Loucy (cell line): ENCODE results near the gene GTF2F1.

Source experiments
- EZH2phosphoT487 ChIP-seq: fragments of 200-600 bp; IDR thresholded peaks from 2 replicates; pipeline ENCODE4 v1.6.1; 2018; ENCODE audit warnings: antibody characterized with exemption, mild to moderate bottlenecking, moderate library complexity, borderline replicate concordance
- TF ChIP-seq, protein P1 (sequence below): fragments of 200-600 bp; sonication (generic); conservative IDR thresholded peaks from 2 replicates; pipeline ENCODE4 v1.5.1; 2014; ENCODE audit warnings: mild to moderate bottlenecking, antibody characterized with exemption, low read length

DNA sequence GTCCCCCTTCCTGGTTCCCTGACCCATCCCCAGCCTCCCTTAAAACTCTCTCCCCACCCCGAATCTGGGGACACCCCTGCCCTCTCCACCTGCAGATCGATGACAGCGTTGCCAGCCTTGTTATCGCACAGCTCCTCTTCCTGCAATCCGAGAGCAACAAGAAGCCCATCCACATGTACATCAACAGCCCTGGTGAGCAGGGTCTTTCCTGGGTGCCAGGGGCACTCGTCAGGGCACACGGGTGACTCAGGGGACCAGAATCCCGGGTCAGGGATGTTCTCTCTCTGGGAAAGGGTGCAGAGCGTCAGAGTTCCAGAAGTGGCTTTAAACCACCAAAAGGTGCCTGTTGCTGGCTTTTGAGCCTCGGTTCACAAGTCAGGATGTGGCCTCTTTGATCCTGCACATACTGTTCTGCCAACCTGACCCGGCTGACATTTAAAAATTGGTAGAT lies 30.6 kb downstream of the GTF2F1 start:
- TF ChIP-seq, protein P1, sequence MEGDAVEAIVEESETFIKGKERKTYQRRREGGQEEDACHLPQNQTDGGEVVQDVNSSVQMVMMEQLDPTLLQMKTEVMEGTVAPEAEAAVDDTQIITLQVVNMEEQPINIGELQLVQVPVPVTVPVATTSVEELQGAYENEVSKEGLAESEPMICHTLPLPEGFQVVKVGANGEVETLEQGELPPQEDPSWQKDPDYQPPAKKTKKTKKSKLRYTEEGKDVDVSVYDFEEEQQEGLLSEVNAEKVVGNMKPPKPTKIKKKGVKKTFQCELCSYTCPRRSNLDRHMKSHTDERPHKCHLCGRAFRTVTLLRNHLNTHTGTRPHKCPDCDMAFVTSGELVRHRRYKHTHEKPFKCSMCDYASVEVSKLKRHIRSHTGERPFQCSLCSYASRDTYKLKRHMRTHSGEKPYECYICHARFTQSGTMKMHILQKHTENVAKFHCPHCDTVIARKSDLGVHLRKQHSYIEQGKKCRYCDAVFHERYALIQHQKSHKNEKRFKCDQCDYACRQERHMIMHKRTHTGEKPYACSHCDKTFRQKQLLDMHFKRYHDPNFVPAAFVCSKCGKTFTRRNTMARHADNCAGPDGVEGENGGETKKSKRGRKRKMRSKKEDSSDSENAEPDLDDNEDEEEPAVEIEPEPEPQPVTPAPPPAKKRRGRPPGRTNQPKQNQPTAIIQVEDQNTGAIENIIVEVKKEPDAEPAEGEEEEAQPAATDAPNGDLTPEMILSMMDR, result no peak
- no peak for TF ChIP-seq EZH2phosphoT487
